Measurements from ENCODE around the gene KCTD16.

DNA sequence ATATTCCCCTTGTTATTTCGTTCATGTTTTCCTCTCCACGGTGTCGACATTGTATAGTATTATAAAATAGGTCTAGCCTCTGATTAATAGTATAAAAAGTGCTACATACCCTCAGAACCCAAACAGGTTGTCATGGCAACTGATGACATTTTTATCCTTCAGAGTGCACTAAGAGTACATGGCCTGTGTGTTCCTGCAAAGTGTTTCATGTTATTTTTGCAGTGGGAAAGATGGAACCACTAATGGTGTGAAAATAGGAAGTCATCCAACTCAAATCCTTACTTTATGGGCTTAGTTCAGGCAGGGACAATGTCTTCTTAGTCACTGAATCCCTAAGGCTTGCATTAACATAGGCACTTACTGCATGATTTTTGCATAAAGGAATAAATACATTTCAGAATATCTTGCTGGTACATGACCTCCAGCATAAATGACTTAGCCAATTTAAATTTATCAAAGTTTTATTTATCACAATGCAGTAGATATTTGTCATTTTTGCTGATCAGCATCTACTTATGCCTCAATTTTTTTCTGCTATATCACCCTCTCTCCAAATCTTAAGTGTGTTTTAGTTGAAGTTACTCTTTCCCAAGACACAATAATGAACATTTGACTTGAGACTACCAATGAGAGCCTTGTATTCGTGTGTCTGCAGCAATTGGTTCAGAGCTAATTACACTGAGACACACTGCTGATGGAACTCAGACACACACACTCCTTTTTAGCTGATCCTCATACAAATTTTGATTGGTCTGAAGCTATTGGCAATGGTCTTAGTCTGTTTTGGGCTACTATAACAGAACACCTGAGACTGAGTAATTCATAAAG lies 243.7 kb downstream of the KCTD16 start:
- TF ChIP-seq EP300 (IDR thresholded peaks at IDR 0.05), result no peak
- TF ChIP-seq, protein P1, sequence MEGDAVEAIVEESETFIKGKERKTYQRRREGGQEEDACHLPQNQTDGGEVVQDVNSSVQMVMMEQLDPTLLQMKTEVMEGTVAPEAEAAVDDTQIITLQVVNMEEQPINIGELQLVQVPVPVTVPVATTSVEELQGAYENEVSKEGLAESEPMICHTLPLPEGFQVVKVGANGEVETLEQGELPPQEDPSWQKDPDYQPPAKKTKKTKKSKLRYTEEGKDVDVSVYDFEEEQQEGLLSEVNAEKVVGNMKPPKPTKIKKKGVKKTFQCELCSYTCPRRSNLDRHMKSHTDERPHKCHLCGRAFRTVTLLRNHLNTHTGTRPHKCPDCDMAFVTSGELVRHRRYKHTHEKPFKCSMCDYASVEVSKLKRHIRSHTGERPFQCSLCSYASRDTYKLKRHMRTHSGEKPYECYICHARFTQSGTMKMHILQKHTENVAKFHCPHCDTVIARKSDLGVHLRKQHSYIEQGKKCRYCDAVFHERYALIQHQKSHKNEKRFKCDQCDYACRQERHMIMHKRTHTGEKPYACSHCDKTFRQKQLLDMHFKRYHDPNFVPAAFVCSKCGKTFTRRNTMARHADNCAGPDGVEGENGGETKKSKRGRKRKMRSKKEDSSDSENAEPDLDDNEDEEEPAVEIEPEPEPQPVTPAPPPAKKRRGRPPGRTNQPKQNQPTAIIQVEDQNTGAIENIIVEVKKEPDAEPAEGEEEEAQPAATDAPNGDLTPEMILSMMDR (IDR thresholded peaks at IDR 0.05), result no peak
- no peak for TF ChIP-seq POLR2AphosphoS5 (IDR thresholded peaks at IDR 0.05)
- no peak for TF ChIP-seq POLR2A (IDR thresholded peaks at IDR 0.05)

All from suprapubic skin (tissue), 4 donors.